Transverse colon (tissue), 4 donors: ENCODE measurements around the gene DCUN1D3. TPM values are rescaled to one million over a fixed set of nuclear protein-coding genes. Genes with fewer than 3 reads are reported as not detected.

Experiments used
- DNase-seq: peaks from one replicate; pipeline ENCODE4 v3.0.0-alpha.2; 2019
- H3K27ac ChIP-seq, 4 donors: fragments of 200-600 bp; sonication (generic); 2 replicates each; pipeline ENCODE4 v1.5.1; 2016 to 2018; ENCODE audit warnings: inconsistent platforms in 4 of 4
- H3K27me3 ChIP-seq: fragments of 200-600 bp; sonication (generic); 2 replicates; pipeline ENCODE4 v1.5.1; 2017; ENCODE audit warnings: inconsistent platforms
- H3K36me3 ChIP-seq, 4 donors: fragments of 200-600 bp; sonication (generic); 2 replicates each; pipeline ENCODE4 v1.5.1; 2017 to 2019; ENCODE audit warnings: inconsistent platforms in 4 of 4
- H3K4me1 ChIP-seq, 4 donors: fragments of 200-600 bp; sonication (generic); 2 replicates each; pipeline ENCODE4 v1.5.1; 2017 to 2020; ENCODE audit warnings: inconsistent platforms in 4 of 4
- H3K4me3 ChIP-seq, 4 donors: fragments of 200-600 bp; sonication (generic); 1 replicate in 1 of 4; 2 replicates in 3 of 4; pipeline versions ENCODE4 v1.5.1 to v1.6.1; 2017 to 2019; ENCODE audit warnings: inconsistent platforms in 4 of 4
- H3K9me3 ChIP-seq, 2 donors: fragments of 200-600 bp; sonication (generic); 2 replicates each; pipeline ENCODE4 v1.5.1; 2017 to 2019; ENCODE audit warnings: inconsistent platforms in 2 of 2
- CTCF ChIP-seq, 5 experiments: fragments of 200-600 bp in 3 of 5; fragments of 450-650 bp in 2 of 5; sonication (generic) in 3 of 5; IDR thresholded peaks; 1 replicate in 2 of 5; 2 replicates in 3 of 5; pipeline ENCODE4 v1.5.1; 2016 to 2017; ENCODE audit warnings: antibody characterized with exemption in 5 of 5, inconsistent platforms in 3 of 5, mild to moderate bottlenecking in 2 of 5, moderate library complexity in 1 of 5
- EP300 ChIP-seq: sonication (generic); formaldehyde crosslinking; IDR thresholded peaks from one replicate; pipeline ENCODE4 v1.6.1; 2017; ENCODE audit warnings: antibody characterized with exemption, low read depth
- POLR2A ChIP-seq: fragments of 450-650 bp; IDR thresholded peaks from one replicate; pipeline ENCODE4 v1.6.1; 2016; ENCODE audit warnings: antibody characterized with exemption, mild to moderate bottlenecking, moderate library complexity
- POLR2AphosphoS5 ChIP-seq, 3 donors: sonication (generic); formaldehyde crosslinking; IDR thresholded peaks; one replicate each; pipeline ENCODE4 v1.6.1; 2016; ENCODE audit warnings: antibody characterized with exemption in 3 of 3
- WGBS, 2 donors: methylation state at CpG; one replicate each; pipeline ENCODE4 v1.1.5; 2018; ENCODE audit warnings: low coverage in 1 of 2; 5-methylcytosine and 5-hydroxymethylcytosine counted together
- in situ Hi-C, 4 donors: fragments of 200-750 bp; cut with MboI; loops; one replicate each; pipeline versions ENCODE4 v1.15.0 to v1.15.1; 2017; ENCODE audit warnings: low sequenced_read_pairs in 3 of 4, low pct_ligation_motif_present in 1 of 4, low pct_unique_long_range_greater_than_20kb in 1 of 4
- intact Hi-C: fragments of 100-400 bp; cut with DNase I; formaldehyde crosslinking; loops from one replicate; pipeline ENCODE4 v1.15.1; 2023; ENCODE audit warnings: low total_unique reads
- total RNA-seq, 4 donors: library from RNA; depleted of rRNA; stranded (reverse); fragments of >200 nt; gene quantifications; one replicate each; pipeline ENCODE4 v1.1.0, GENCODE V29; 2016

The DCUN1D3 gene
- total RNA-seq, 4 donors from 2014 or later = 5.6 to 47.6 (median 10.5) TPM

GRCh38 chr16:20903899-20904506 lies 3.8 kb upstream of the DCUN1D3 start:
- DNase-seq = no peak
- no peaks in the 10 kb centered on the region for H3K9me3 ChIP-seq
- H3K27me3 ChIP-seq = no peaks in the 10 kb centered on the region
- no peaks in the 10 kb centered on the region for H3K36me3 ChIP-seq
- no peak for TF ChIP-seq CTCF (IDR thresholded peaks at IDR 0.05)
- TF ChIP-seq POLR2AphosphoS5 (IDR thresholded peaks at IDR 0.05) = no peak
- no peak for TF ChIP-seq EP300
- no peak for TF ChIP-seq POLR2A
- peaks cover 11 to 67% (median 37%) of the 10 kb centered on the region in 4 donors for H3K4me1 ChIP-seq
- H3K27ac ChIP-seq = peak overlapping the region; percentile 71 to 97 (median 85)
- intact Hi-C loops (loop anchor here (5.0 kb wide), 1 partner anchor 52 kb away; no protein-coding TSS in a partner anchor), in situ Hi-C loops (loop anchor here in 1 of 4 donors (5.0 kb wide), 1 partner anchor 52 kb away; no protein-coding TSS in a partner anchor)
- no peak overlapping the region for H3K4me3 ChIP-seq
- WGBS, 2 donors = 58 to 67% methylated on average over 5 of the region's 5 CpGs

- H3K9me3 ChIP-seq = no peaks in the 10 kb centered on the region
- no peaks in the 10 kb centered on the region for H3K36me3 ChIP-seq
- H3K4me1 ChIP-seq = peaks cover 18 to 74% (median 42%) of the 10 kb centered on the region in 4 donors
- WGBS, 2 donors = 91 to 100% methylated on average over 1 to 5 of the region's 5 CpGs
- DNase-seq = no peak
- in situ Hi-C loops (loop anchor here in 1 of 4 donors (5.0 kb wide), 1 partner anchor 51 kb away; no protein-coding TSS in a partner anchor), intact Hi-C loops (loop anchor here (5.0 kb wide), 1 partner anchor 51 kb away; no protein-coding TSS in a partner anchor)
- H3K27me3 ChIP-seq = no peaks in the 10 kb centered on the region
- no peak for TF ChIP-seq EP300
- TF ChIP-seq POLR2AphosphoS5 (IDR thresholded peaks at IDR 0.05) = no peak
- TF ChIP-seq POLR2A = no peak
- TF ChIP-seq CTCF (IDR thresholded peaks at IDR 0.05) = no peak
- H3K27ac ChIP-seq = peak overlapping the region; percentile 76 to 97 (median 94)
- no peak overlapping the region for H3K4me3 ChIP-seq
Measured at GRCh38 chr16:20903116-20903898, 3.1 kb upstream of the DCUN1D3 start.

GRCh38 chr16:20902426-20902825 lies 2.3 kb upstream of the DCUN1D3 start:
- H3K27ac ChIP-seq = peak overlapping the region; percentile 93 to 97 (median 94)
- 96 to 97% methylated on average over 6 of the region's 6 CpGs for whole genome bisulfite sequencing, 2 donors
- no peak for DNase-seq
- no peaks in the 10 kb centered on the region for H3K36me3 ChIP-seq
- H3K27me3 ChIP-seq = no peaks in the 10 kb centered on the region
- no peaks in the 10 kb centered on the region for H3K9me3 ChIP-seq
- no peak overlapping the region for H3K4me3 ChIP-seq
- no peak for TF ChIP-seq CTCF (IDR thresholded peaks at IDR 0.05)
- TF ChIP-seq POLR2A = no peak
- TF ChIP-seq POLR2AphosphoS5 (IDR thresholded peaks at IDR 0.05) = no peak
- no peak for TF ChIP-seq EP300
- in situ Hi-C loops (loop anchor here in 1 of 4 donors (5.0 kb wide), 1 partner anchor 50 kb away; no protein-coding TSS in a partner anchor), intact Hi-C loops (loop anchor here (5.0 kb wide), 1 partner anchor 50 kb away; no protein-coding TSS in a partner anchor)
- H3K4me1 ChIP-seq = peaks cover 18 to 76% (median 45%) of the 10 kb centered on the region in 4 donors
